Testis (tissue), 3 donors: ENCODE data around the gene SALL3. TPM values are rescaled to one million over a fixed set of nuclear protein-coding genes. Genes with fewer than 3 reads are reported as not detected.
A peak's percentile ranks its signal among the peaks of the same experiment; 100 is the strongest.

Source experiments
- DNase-seq: peaks from one replicate; pipeline ENCODE4 v3.0.0-alpha.2; 2019
- H3K27ac ChIP-seq, 2 donors: fragments of 200-600 bp; sonication (generic); one replicate each; pipeline ENCODE4 v1.5.1; 2019
- H3K27me3 ChIP-seq: fragments of 200-600 bp; sonication (generic); one replicate; pipeline ENCODE4 v1.5.1; 2019
- H3K36me3 ChIP-seq: fragments of 200-600 bp; sonication (generic); one replicate; pipeline ENCODE4 v1.5.1; 2017; ENCODE audit warnings: low read depth; ENCODE audit errors: missing control alignments
- H3K4me1 ChIP-seq: fragments of 200-600 bp; sonication (generic); one replicate; pipeline ENCODE4 v1.5.1; 2019
- H3K4me3 ChIP-seq, 2 donors: fragments of 200-600 bp; sonication (generic); one replicate each; pipeline ENCODE4 v1.5.1; 2017 to 2019
- H3K9me3 ChIP-seq: fragments of 200-600 bp; sonication (generic); one replicate; pipeline ENCODE4 v1.5.1; 2017
- POLR2A ChIP-seq: fragments of 450-650 bp; IDR thresholded peaks from one replicate; pipeline ENCODE4 v1.6.1; 2017; ENCODE audit warnings: antibody characterized with exemption, mild to moderate bottlenecking, moderate library complexity
- WGBS, 2 donors: methylation state at CpG; one replicate each; pipeline ENCODE4 v1.1.5; 2018; 5-methylcytosine and 5-hydroxymethylcytosine counted together
- intact Hi-C: fragments of 100-400 bp; cut with DNase I; formaldehyde crosslinking; loops from one replicate; pipeline ENCODE4 v1.15.1; 2023; ENCODE audit warnings: low total_unique reads
- polyA plus RNA-seq: library from polyadenylated mRNA; stranded (reverse); fragments of 350-450 nt; fragmentation: Illumina TruSeq; extraction: RNeasy Lipid Tissue Mini Kit (QIAGEN cat#74804); gene quantifications from one replicate; pipeline ENCODE4 v1.2.3, GENCODE V29; 2014; ENCODE audit warnings: low read depth, low replicate concordance; ENCODE audit not compliant: insufficient read depth
- total RNA-seq, 2 donors: library from RNA; depleted of rRNA; stranded (reverse); fragments of >200 nt; gene quantifications; one replicate each; pipeline ENCODE4 v1.2.3, GENCODE V29; 2016
- TF ChIP-seq, protein P1 (sequence below), 3 experiments: fragments of 450-650 bp in 2 of 3; fragments of 200-600 bp in 1 of 3; sonication (generic) in 1 of 3; IDR thresholded peaks; one replicate each; pipeline ENCODE4 v1.5.1; 2016 to 2019; ENCODE audit warnings: antibody characterized with exemption in 3 of 3, mild to moderate bottlenecking in 2 of 3, moderate library complexity in 1 of 3

SALL3 gene
- total and polyA plus RNA-seq, 3 donors from 2014 or later, result 1.9 to 15.2 (median 8.3) TPM

DNA sequence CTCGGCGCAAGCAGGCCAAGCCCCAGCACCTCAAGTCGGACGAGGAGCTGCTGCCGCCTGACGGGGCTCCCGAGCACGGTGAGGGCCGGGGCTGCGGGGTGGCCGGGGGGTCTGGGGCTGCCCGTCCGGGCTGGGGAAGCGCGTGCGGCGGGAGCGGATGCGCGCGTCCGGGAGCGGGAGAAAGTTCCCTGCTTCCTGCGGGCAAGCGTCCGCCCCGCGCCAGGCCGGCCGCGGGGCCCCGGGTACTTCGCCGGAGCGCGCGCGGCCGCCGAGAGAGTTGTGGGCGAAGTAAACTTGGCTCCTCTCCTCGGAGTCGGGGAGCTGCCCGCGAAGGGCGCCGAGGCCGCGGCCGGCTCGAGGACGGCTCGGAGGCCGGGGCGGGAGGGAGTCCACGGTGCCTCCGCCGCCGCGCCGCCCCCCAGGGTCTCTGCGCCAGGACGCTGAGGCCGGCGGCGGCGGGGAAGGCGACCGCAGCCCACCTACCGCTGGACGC is 707 bp downstream of the SALL3 start:
- no peaks in the 10 kb centered on the region for H3K36me3 ChIP-seq
- 3% methylated on average over 43 of the region's 71 CpGs; no CpG with 5 or more reads in 1 of the 2 donors for WGBS, 2 donors
- H3K27ac ChIP-seq, result peak overlapping the region in 1 of 2 donors; percentile 30
- no peaks in the 10 kb centered on the region for H3K27me3 ChIP-seq
- peak overlapping the region; percentile 31 to 47 for H3K4me3 ChIP-seq
- TF ChIP-seq POLR2A, result no peak
- TF ChIP-seq, protein P1, sequence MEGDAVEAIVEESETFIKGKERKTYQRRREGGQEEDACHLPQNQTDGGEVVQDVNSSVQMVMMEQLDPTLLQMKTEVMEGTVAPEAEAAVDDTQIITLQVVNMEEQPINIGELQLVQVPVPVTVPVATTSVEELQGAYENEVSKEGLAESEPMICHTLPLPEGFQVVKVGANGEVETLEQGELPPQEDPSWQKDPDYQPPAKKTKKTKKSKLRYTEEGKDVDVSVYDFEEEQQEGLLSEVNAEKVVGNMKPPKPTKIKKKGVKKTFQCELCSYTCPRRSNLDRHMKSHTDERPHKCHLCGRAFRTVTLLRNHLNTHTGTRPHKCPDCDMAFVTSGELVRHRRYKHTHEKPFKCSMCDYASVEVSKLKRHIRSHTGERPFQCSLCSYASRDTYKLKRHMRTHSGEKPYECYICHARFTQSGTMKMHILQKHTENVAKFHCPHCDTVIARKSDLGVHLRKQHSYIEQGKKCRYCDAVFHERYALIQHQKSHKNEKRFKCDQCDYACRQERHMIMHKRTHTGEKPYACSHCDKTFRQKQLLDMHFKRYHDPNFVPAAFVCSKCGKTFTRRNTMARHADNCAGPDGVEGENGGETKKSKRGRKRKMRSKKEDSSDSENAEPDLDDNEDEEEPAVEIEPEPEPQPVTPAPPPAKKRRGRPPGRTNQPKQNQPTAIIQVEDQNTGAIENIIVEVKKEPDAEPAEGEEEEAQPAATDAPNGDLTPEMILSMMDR (IDR thresholded peaks at IDR 0.05), result no peak
- no peak for DNase-seq
- intact Hi-C loops, result no loop called here
- no peaks in the 10 kb centered on the region for H3K4me1 ChIP-seq
- H3K9me3 ChIP-seq, result no peaks in the 10 kb centered on the region

DNA sequence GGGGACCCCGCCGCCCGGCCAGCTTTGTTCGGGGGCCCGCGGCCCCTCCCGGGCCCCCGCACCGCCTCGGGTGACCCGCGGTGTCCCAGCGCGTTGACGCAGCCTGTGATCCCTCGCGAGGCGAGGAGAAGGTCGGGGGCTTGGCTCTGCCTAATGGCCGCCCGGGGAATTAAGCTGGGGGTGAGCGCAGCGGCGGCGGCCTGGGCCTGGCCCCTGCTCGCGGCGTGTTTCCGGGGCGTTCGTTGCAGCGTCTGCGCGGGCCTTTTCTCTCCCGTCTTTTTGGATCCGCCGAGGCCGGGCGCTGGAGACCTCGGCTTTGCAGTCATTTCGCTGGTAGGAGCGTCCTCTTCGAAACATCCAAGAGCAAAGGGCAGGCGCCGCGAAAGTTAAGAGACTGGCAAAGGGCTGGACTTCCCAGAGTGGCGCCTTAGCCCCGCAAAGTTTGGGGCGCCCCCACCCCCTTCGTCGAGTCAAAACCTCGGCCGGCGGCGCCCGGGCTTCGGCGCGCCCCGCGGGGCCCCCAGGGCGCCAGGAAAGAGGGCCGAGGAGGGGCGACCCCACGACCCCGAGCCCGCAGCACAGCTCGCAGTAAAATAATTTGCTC is 1.3 kb downstream of the SALL3 start:
- TF ChIP-seq POLR2A, result no peak
- TF ChIP-seq, protein P1 (IDR thresholded peaks at IDR 0.05), result no peak
- 2% methylated on average over 22 of the region's 68 CpGs for WGBS, 2 donors
- Histone ChIP-seq H3K9me3 (no peaks in the 10 kb centered on the region), H3K27me3 (no peaks in the 10 kb centered on the region), H3K36me3 (no peaks in the 10 kb centered on the region), H3K4me1 (no peaks in the 10 kb centered on the region), H3K4me3 (peak overlapping the region; percentile 31 to 47), H3K27ac (peak overlapping the region in 1 of 2 donors; percentile 30)
- no peak for DNase-seq
- intact Hi-C loops, result no loop called here

DNA sequence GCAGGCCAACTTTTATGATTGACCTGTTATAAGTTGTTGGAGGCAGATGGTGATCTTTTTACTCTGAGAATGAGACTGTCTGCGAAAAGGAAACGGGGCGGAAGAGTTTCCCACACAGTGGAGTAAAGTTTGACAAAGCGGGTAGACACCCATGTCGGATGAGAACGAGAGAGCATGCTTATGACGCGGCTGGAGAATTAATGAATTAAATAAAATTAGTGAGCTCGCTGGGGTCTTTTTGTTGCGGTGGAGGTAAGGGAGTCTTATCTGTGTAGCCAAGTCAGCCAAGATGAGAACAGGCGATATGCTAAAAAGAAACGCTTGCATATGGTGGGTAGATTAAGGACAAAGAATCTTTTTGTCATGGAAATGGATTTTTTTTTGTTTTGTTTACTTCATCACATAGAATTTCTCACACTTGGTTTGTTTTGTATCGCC is 1.8 kb downstream of the SALL3 start:
- no peak for DNase-seq
- Histone ChIP-seq H3K4me1 (no peaks in the 10 kb centered on the region), H3K4me3 (peak overlapping the region; percentile 31 to 47), H3K27ac (no peak overlapping the region), H3K27me3 (no peaks in the 10 kb centered on the region), H3K36me3 (no peaks in the 10 kb centered on the region), H3K9me3 (no peaks in the 10 kb centered on the region)
- intact Hi-C loops, result no loop called here
- TF ChIP-seq, protein P1 (IDR thresholded peaks at IDR 0.05), result no peak
- TF ChIP-seq POLR2A, result no peak
- WGBS, 2 donors, result 9 to 13% methylated on average over 13 of the region's 13 CpGs

DNA sequence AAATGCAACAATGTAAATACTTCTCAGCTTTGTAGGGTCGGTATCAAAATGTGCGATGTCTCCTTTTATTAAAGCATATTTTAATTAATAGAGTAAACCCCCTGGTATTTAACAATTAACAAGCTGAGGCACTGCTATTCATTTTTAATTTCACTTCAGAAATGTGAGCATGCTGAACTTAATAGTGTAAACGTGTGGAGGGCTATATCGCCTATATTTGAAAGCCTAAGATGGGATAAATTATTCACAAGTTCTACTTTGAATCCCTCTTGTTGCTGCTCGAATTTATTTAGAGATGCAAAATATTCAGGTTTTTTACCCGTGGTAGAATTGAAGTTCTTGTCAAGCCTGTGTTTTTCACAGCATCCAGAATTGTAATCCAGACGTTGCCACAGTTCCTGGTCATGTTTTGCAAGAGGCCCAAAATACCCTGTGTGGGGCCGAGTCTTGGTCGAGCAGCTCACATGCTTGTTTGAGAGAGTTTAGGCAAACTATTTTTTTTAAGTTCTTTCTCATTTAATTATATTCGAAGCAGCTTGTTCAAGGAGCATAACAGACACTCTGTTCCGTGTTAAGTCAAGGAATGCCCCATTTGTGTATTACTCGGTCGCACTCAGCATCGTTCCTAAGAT is 2.5 kb downstream of the SALL3 start:
- H3K4me3 ChIP-seq, result no peak overlapping the region
- H3K4me1 ChIP-seq, result no peaks in the 10 kb centered on the region
- 7 to 8% methylated on average over 14 of the region's 14 CpGs for WGBS, 2 donors
- TF ChIP-seq, protein P1 (IDR thresholded peaks at IDR 0.05), result no peak
- TF ChIP-seq POLR2A, result no peak
- DNase-seq, result no peak
- no peaks in the 10 kb centered on the region for H3K9me3 ChIP-seq
- intact Hi-C loops, result no loop called here
- no peaks in the 10 kb centered on the region for H3K36me3 ChIP-seq
- H3K27ac ChIP-seq, result no peak overlapping the region
- H3K27me3 ChIP-seq, result no peaks in the 10 kb centered on the region
